Measurements from ENCODE around the gene DCAF15.
"Not testable (repeated sequence)": the region's sequence is repeated elsewhere in the genome, so short reads cannot be mapped to it uniquely, and the experiment has no call there.

Gene DCAF15

DNA sequence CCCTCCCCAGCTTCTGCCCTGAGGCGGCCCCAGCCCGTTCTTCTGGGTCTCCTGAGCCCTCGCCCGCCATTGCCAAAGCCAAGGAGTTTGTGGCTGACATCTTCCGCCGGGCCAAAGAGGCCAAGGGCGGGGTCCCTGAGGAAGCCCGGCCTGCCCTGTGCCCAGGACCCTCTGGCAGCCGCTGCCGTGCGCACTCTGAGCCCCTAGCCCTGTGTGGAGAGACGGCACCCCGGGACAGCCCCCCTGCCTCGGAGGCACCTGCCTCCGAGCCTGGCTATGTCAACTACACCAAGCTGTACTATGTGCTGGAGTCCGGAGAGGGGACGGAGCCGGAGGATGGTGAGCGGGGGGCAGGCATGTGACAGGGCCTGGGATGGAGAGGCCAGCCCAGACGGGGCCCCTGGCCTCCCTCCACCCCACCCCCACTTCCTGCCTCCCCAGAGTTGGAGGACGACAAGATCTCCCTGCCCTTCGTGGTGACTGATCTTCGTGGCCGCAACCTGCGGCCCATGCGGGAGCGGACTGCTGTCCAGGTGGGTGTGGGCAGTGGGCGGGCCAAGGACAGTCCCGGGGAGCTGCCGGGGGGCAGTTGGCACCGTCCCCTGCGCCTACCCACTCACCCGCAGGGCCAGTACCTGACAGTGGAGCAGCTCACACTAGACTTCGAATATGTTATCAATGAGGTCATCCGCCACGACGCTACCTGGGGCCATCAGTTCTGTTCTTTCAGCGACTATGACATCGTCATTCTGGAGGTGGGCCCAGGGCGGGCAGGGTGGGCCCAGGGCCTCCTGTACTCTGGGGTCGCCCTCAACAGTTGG is 7.0 kb downstream of the DCAF15 start:
- DNase-seq (ENCODE audit: low read depth in 2 of 2, low spot score in 1 of 2): no peak

DNA sequence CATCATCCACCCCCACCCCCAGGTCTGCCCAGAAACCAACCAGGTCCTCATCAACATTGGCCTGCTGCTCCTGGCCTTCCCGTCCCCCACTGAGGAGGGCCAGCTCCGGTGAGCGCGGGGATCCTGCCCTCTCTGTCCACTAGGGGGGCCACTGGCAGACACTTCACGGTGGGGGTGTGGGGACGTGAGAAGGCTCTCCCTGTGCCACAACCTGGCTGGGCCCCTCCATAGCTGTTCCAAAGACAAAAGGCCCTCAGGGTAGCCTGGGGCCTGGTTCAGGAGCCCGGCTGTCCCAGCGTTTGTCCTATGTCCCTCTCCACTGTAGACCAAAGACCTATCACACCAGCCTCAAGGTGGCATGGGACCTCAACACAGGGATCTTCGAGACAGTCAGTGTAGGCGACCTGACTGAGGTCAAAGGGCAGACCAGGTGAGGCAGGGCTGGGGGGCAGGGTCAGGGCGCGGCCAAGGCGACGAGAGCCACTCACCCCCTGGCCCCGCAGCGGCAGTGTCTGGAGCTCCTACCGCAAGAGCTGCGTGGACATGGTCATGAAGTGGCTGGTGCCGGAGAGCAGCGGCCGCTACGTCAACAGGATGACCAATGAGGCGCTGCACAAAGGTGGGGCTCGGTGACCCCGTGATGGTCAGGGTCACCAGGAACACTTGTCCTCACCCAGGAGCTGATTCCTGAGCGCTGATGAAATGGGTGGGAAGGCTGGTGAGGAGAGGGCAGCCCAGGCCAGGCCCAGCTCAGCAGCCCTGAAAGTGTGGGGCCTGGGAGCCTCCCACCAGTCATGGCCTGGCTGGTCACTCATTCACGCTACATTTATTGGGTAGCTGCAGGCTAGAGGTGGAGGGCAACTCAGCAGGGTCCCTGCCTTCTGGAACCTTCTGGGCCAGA is 7.9 kb downstream of the DCAF15 start:
- DNase-seq (ENCODE audit: low read depth in 2 of 2, low spot score in 1 of 2): no peak

DNA sequence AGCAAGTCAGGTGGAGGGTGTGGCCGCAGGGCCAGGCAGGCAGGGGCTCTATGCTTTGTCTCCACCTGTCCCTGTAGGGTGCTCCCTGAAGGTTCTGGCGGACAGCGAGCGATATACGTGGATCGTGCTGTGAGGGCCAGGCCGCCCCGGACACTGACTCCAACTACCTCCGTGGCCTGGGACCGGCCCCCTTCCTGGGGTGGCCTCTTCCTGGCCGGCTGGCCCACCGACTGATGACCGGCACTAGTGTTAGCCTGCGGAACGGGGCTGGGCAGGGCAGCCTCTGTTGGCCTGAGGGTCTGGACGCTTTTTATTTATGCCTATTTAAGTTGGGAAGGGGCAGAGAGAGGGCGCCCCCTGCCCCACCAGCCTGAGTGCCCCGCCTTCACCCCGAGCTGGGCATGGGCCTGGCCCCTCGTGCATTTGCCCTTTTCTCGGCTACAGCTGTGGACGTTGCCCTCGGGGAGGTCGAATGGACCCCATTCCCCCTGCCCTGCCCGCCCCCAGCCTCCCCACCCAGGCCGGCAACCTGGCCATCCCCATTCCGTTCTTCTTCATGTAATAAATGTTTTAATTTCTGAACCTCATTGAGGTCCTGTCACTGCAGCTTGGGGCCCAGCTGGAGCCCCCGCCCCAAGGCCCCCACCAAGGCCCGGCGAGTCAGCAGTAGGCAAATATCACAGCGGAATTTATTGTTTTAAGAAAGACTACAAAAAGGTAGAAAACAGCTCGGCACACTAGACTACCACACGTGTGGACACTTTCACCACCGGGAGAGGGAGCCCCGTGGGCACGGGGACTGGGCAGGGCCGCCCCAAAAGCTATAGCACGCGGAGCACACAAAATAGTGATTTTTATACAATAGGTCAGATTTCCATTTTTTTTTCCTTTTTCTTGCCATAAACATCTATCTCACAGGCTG is 8.8 kb downstream of the DCAF15 start:
- DNase-seq (ENCODE audit: low read depth in 2 of 2, low spot score in 1 of 2): no peak

DNA sequence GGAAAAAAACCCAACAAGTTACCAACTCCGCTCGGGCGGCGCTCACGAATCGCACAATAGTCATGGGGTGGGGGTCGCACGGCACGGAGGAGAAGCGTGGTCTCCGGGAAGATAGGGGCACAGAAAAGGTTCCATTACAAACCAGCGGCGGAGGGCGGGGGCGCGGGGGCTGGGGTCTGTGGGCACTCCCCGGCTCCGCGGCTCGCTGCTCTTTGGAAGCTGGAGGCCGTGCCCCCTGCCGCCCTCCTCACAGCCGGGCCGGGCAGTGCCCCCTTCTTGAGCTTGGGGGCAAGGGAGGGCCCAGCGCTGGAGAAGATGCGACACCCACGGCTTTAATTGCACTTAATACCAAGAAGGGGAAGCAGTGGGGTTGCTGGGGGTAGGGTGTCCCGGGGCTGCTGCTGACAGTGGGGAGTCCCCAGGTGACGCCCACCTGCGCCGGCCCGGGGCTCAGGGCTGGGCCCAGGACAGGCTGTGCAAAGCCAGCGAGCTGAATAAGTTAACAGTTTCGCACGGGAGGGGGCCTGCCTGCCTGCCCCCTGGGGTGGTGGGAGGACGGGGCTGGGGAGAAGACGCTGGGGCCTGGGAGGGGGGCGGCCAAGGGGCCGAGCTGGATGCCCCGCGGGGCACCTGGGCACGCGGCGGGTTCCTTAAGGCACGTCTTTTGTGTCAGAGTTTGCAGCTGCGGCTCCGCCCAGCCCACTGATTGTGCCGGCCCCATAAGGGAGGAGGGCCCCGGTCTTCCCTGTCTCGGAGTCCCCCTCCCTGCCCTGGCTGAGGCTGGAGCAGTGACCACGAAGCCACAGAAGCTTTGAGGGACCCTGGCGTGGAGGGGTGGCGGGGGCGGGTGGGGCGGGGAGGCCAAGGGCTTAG is 9.8 kb downstream of the DCAF15 start:
- DNase-seq (ENCODE audit: low read depth in 2 of 2, low spot score in 1 of 2): no peak

DNA sequence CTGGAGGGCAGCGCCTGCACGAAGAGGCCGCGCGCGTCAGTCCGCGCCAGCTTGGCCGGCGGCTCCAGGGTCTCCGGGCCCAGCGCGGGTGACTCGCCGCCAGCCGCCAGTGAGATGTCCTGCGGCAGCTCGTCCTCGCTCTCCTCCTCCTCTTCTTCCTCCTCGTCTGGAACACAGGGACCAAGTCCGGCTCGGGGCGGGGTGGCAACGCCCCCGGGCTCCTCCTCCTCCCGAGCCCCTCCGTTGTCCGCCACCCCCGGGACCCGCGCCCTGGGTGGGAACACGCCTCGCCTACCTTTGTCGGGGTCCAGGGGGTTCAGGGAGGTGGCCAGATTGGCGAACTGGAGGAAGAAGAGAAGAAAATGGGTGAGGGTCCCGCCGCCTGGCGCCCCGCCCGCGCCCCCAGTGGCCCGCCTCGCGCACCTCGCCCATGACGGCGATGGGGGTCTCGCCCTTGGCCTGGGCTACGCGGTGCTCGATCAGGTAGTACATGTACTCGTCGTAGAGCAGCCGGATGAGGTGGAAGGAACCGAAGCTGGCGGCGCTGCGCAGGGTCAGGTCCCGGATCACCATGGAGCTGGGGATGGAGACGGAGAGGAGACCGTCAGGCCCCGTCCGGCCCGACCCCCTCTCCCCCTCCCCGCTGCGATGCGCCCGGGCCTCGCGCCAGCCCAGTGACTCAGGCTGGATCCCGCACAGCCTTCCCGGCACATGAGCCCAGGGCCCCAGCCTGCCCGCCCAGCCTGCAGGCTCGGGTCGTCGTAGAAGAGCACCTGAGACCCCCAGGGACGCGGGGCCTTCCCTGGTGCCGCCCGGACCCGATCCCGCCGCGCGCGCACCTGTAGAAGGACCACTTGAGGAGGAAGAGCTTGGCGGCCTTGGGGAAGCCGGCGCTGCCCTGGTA is 10.6 kb downstream of the DCAF15 start:
- DNase-seq (ENCODE audit: low read depth in 2 of 2, low spot score in 1 of 2): no peak

DNA sequence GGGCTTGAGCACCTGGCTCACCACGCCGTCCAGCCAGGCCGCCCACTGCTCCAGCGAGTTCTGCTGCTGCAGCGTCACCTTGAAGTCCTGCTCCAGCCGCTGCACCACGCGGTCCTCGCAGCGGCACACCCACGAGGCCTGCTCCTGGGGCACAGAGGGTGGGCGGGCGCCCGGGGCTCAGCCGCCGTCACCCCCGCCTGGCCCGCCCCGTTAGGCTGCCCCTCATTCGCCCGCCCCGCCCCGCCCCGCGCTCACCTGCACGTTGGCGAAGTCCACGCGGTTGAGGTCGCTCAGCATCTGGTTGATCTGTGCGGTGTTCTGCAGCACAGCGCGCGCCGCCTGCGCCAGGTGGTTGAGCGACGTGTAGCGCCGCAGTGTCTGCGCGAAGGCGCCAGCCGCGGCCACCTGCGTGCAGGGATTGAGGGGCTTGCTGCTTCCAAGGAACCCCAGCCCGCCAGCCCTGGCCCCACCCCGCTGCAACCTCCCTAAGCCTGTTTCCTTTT is 11.3 kb downstream of the DCAF15 start:
- DNase-seq (ENCODE audit: low read depth in 2 of 2, low spot score in 1 of 2): no peak

DNA sequence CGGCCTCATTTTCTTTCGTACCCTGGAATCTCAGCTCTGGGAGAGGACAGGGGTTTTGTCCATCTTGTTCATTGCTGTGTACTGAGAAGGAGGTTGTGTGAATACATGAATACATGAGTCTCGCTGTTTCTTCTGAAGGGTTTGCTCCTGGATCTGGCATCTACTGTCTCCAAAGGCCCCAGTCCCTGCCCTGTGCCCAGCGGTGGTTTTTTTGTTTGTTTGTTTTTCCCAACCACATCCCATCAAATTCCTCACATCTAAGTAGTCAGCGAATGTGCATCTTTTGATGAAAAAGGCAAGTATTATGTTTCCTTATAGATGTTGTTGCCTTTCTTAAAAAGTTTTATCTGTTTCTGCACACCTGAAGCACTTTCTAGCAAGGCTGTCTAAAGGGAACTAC is 12.5 kb downstream of the DCAF15 start:
- DNase-seq (ENCODE audit: low read depth in 2 of 2, low spot score in 1 of 2): no peak

DNA sequence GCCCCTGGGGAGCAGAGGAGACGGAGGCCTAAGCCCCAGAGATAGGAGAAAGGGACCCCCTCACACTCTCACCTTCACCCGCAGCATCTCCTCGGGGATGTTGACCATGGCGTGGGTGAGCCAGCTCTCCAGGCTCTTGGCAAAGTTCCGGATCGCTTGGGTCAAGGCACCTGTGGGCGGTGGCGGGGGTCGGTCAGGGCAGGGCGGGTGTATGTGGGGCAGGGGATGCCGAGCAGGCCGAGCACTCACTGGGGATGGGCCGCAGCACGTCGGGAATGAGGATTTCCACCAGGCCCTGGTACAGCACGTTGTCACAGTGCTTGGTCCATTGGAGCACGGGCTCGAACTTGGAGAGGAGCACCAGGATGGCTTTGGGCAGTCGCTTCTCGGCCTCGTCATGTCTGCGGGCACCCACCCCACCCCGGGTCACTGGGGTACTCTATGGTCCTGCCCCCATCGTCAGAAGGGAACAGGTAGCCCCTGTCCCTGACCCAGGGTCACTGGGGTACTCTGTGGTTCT is 13.1 kb downstream of the DCAF15 start:
- no peak for DNase-seq (ENCODE audit: low read depth in 2 of 2, low spot score in 1 of 2)

DNA sequence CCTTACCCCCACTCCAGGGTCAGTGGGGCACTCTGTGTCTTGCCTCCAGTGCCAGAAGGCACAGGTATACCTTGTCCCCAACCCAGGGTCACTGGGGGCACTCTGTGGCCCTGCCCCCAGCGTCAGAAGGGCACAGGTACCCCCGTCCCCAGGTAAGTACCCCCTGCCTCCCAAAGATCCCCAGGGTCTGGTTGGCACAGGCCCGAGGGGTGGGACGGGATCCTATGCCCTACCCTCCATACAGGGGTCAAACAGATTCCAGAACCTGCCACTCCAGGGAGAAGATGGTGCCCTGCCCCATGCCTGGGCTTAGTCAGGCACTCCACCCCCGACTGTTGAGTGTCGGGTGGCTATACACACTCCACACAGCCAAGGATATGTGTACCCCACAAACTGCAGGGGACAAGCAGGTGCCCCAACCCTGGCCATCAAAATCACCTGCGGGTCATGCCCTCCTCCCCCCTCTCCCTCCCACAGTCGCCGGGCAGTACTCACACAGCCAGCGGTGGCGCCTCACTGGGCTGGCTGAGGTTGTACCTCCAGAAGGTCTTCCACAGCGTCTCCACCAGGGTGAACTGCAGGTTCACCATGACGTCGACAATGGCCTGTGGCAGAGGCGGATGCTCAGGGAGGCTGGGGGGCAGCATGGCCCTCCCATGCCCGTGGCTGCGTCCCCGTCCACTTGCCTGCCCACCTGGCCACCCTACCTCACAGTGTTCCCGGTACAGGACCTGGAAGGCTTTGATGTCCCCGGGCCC is 13.8 kb downstream of the DCAF15 start:
- DNase-seq (ENCODE audit: low read depth in 2 of 2, low spot score in 1 of 2): no peak

DNA sequence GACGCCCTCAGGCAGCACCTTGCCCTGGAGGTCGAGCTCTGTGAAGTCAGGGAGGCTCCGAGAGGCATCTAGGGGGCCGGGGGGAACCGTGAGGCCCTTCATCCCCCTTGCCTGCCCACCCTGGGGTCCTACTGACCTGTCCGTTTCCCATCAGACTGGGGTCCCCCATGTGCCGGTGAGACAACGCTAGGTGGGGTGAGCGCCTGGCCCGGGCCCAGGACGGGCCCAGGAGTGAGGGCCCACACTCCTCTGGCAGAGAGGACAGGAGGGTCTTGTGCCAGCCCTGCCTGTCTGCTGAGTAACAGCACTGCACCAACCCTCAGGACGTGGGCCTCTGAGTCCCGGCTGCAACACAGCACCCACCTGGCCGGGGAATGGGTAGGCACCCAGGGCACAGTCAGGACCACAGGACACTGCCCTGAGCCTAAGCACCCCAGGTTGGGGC is 14.4 kb downstream of the DCAF15 start:
- no peak for DNase-seq (ENCODE audit: low read depth in 2 of 2, low spot score in 1 of 2)

DNA sequence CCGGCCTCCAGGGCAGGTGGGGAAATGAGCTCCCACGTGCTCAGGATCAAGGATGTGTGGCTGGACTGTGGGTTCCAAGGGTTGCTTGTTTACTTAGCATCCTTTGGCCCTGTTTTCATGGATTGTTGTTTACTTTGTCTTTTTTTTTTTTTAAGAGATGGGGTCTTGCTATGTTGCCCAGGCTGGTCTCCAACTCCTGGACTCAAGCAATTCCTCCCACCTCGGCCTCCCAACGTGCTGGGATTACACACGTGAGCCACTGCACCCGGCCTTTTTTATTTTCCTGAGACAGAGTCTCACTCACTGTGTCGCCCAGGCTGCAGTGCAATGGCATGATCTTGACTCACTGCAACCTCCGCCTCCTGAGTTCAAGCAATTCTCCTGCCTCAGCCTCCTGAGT is 14.9 kb downstream of the DCAF15 start:
- not testable (repeated sequence) for DNase-seq (ENCODE audit: low read depth in 2 of 2, low spot score in 1 of 2)

DNA sequence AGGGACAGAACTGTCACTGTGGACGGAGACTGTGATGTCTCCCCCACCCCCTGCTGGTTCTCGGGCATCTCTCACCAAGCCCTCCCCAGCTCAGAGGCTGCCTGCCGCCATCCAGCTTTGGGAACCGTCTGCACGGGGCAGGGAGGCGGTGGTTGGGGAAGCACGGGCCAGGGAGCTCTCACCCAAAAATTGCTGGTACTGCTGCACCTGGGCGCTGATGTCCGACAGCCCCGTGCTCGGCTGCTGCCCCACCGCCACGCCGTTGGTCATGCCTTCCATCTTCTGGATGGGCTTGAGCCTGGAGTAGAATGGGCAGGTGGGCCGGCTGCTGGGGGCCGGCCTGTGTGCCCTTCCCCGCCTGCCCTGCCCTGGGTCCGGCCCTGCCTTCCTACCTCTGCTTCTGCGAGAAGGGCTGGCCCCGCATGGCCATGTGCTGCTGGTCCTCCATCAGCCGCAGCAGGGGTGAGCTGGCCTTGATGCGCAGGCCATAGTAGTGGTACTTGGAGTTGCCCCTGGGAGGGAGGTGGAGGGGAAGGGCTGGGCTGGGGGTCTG is 16.1 kb downstream of the DCAF15 start:
- DNase-seq (ENCODE audit: low read depth in 2 of 2, low spot score in 1 of 2): no peak

DNA sequence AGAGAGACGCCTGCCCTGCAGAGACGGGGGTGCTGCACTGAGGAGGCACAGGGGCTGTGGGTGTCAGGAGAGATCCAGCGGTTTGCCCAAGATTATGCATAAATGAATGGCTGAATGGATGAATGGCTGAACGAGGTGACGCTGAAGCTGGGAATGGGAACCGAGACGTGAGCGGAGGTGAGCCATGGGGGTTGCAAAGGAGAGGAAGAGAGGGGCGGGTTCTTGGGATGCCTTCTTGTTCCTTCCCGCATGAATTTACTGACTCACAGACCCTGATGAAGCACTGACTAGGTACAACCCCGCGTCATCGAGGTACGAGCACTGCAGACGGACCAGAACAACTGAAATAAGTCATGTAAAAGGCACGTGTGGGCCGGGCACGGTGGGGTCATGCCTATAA is 16.7 kb downstream of the DCAF15 start:
- no peak for DNase-seq (ENCODE audit: low read depth in 2 of 2, low spot score in 1 of 2)

DNA sequence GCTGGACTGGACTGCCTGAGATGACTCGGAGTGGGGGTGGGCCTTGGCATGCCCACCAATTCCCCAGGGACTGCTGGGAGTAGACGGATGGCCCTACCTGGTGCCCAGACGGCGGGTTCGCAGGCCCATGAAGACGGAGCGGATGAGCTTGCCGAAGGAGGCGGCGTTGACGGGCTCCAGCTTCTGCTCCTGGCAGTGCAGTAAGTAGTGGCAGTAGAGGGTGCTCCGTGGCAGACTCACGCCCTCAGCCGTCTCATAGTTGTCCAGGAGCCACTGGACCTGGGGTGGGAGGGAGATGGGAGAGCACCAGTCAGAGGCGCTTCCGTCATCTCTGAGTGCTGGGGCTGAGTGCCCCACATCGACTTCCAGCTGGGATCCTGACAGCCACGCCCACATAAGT is 17.6 kb downstream of the DCAF15 start:
- no peak for DNase-seq (ENCODE audit: low read depth in 2 of 2, low spot score in 1 of 2)

DNA sequence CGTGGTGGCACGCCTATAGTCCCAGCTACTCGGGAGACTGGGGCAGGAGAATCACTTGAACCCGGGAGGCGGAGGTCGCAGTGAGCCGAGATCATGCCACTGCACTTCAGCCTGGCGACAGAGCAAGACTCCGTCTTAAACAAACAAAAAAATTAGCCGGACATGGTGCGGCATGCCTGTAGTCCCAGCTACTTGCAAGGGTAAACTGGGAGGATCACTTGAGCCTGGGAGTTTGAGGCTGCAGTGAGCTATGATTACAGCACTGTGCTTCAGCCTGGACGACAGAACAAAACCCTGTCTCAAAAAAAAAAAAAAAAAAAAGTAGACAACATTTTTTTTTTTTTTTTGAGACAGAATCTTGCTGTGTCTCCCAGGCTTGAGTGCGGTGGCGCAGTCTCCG is 19.6 kb downstream of the DCAF15 start:
- DNase-seq (ENCODE audit: low read depth in 2 of 2, low spot score in 1 of 2): not testable (repeated sequence)

DNA sequence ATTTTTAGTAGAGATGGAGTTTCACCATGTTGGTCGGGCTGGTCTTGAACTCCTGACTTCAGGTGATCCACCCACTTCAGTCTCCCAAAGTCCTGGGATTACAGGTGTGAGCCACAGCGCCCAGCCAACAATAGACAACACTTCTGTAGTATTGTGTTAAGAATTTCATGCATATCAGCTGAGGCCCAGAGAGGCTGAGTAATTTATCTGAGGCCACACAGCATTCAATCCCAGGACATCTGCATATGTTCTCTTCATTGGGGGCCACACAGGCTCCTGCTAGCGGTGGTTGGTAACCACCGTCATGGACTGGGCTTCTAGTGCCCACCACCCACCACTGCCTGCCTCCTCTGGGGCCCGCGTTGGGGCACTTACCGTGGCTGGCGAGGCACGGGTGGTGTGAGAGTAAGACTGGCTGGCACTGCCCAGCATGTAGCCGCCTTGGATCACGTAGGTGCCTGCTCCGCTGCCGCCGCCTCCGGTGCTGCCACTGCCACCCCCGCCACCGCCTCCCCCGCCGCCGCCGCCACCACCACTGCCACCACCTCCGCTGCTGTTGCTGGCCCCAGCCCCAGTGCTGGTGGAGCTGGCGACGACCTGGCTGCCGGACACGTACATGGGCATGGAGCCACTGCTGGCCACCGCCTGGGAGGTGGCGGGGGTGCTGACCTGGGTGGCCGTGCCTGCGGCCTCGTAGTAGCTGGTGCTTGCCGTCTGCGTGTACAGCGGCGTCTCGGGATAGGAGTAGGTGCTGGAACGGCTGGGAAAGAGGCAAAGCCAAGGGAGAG is 20.3 kb downstream of the DCAF15 start:
- no peak for DNase-seq (ENCODE audit: low read depth in 2 of 2, low spot score in 1 of 2)

DNA sequence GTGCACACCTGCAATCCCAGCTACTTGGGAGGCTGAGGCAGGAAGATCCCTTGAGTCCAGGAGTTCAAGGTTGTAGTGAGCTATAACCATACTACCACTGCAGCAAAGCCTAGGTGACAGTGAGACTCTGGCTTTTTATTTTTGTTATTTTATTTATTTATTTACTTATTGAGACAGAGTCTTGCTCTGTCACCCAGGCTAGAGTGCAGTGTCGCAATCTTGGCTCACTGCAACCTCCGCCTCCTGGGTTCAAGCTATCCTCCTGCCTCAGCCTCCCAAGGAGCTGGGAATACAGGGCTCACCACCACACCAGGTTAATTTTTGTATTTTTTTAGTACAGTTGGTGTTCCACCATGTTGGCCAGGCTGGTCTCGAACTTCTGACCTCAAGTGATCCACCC is 21.2 kb downstream of the DCAF15 start:
- DNase-seq (ENCODE audit: low read depth in 2 of 2, low spot score in 1 of 2): not testable (repeated sequence)

Measured in stimulated activated CD8-positive, alpha-beta memory T cell treated with anti-CD3 and anti-CD28 coated beads, Interleukin-4, amount 100 ng/mL, for 1 hour (primary cell).